ENCODE measurements around the gene SNU13. TPM values are rescaled to one million over a fixed set of nuclear protein-coding genes. Genes with fewer than 3 reads are reported as not detected.

The SNU13 gene
- total RNA-seq, 3 donors from 2014 or later (not counting 1 experiment from before 2014, with no cell fraction given), result 100.0 to 106 (median 101) TPM

- H3K4me1 Mint-ChIP-seq, result no peaks in the 10 kb centered on the region
- Histone ChIP-seq H3K9me3 (ENCODE audit: control insufficient read depth, insufficient read depth, low read length) (no peaks in the 10 kb centered on the region), H3K4me3 (ENCODE audit: low read length) (no peak overlapping the region), H3K27me3 (ENCODE audit: control insufficient read depth, insufficient read depth, low read length) (no peaks in the 10 kb centered on the region), H3K36me3 (ENCODE audit: control insufficient read depth, insufficient read depth, low read length) (peaks cover 71% of the 10 kb centered on the region), H3K4me1 (ENCODE audit: control insufficient read depth, insufficient read depth, low read length) (no peaks in the 10 kb centered on the region), H3K27ac (ENCODE audit: low read length) (no peak overlapping the region)
- no peaks in the 10 kb centered on the region for H3K36me3 Mint-ChIP-seq
- H3K9me3 Mint-ChIP-seq, result no peaks in the 10 kb centered on the region
- no peak overlapping the region for H3K27ac Mint-ChIP-seq
- intact Hi-C loops (cut with micrococcal nuclease), result no loop called here
- DNase-seq (no peak), ATAC-seq (no peak)
- no CpG with 5 or more reads among the region's 1 CpG for WGBS (ENCODE audit: insufficient coverage)
- no peak overlapping the region for H3K4me3 Mint-ChIP-seq
- no peak for TF ChIP-seq CTCF (IDR thresholded peaks at IDR 0.05)
- no peaks in the 10 kb centered on the region for H3K27me3 Mint-ChIP-seq (ENCODE audit: low read depth in 2 of 2)
Observed at GRCh38 chr22:41648432-41648831, 40.2 kb downstream of the SNU13 start.

GRCh38 chr22:41647771-41648170 lies 40.9 kb downstream of the SNU13 start:
- H3K4me1 Mint-ChIP-seq, result no peaks in the 10 kb centered on the region

GRCh38 chr22:41642331-41643110 lies 46.1 kb downstream of the SNU13 start:
- H3K36me3 Mint-ChIP-seq, result peaks cover 12% of the 10 kb centered on the region
- Histone ChIP-seq H3K9me3 (ENCODE audit: control insufficient read depth, insufficient read depth, low read length) (no peaks in the 10 kb centered on the region), H3K4me1 (ENCODE audit: control insufficient read depth, insufficient read depth, low read length) (no peaks in the 10 kb centered on the region), H3K36me3 (ENCODE audit: control insufficient read depth, insufficient read depth, low read length) (peaks cover 69% of the 10 kb centered on the region), H3K4me3 (ENCODE audit: low read length) (no peak overlapping the region), H3K27me3 (ENCODE audit: control insufficient read depth, insufficient read depth, low read length) (no peaks in the 10 kb centered on the region), H3K27ac (ENCODE audit: low read length) (no peak overlapping the region)
- WGBS (ENCODE audit: insufficient coverage), result 88% methylated on average over 5 of the region's 6 CpGs
- no peak overlapping the region for H3K27ac Mint-ChIP-seq
- H3K9me3 Mint-ChIP-seq, result no peaks in the 10 kb centered on the region
- H3K27me3 Mint-ChIP-seq (ENCODE audit: low read depth in 2 of 2), result no peaks in the 10 kb centered on the region
- ATAC-seq, result no peak
- H3K4me3 Mint-ChIP-seq, result no peak overlapping the region
- no peak for DNase-seq
- TF ChIP-seq CTCF (IDR thresholded peaks at IDR 0.05), result no peak
- H3K4me1 Mint-ChIP-seq, result peaks cover 6 to 13% of the 10 kb centered on the region in 2 donors
- intact Hi-C loops (cut with micrococcal nuclease), result no loop called here

More at GRCh38 chr22:41647771-41648170, 40.9 kb downstream of the SNU13 start:
- Histone ChIP-seq H3K4me3 (ENCODE audit: low read length) (no peak overlapping the region), H3K9me3 (ENCODE audit: control insufficient read depth, insufficient read depth, low read length) (no peaks in the 10 kb centered on the region), H3K27me3 (ENCODE audit: control insufficient read depth, insufficient read depth, low read length) (no peaks in the 10 kb centered on the region), H3K27ac (ENCODE audit: low read length) (no peak overlapping the region), H3K4me1 (ENCODE audit: control insufficient read depth, insufficient read depth, low read length) (no peaks in the 10 kb centered on the region), H3K36me3 (ENCODE audit: control insufficient read depth, insufficient read depth, low read length) (peaks cover 66% of the 10 kb centered on the region)
- no peaks in the 10 kb centered on the region for H3K27me3 Mint-ChIP-seq (ENCODE audit: low read depth in 2 of 2)
- no peaks in the 10 kb centered on the region for H3K36me3 Mint-ChIP-seq
- H3K9me3 Mint-ChIP-seq, result no peaks in the 10 kb centered on the region
- WGBS (ENCODE audit: insufficient coverage), result no CpG with 5 or more reads among the region's 3 CpGs
- no peak for DNase-seq
- no peak for ATAC-seq
- intact Hi-C loops (cut with micrococcal nuclease), result no loop called here
- no peak for TF ChIP-seq CTCF (IDR thresholded peaks at IDR 0.05)
- H3K27ac Mint-ChIP-seq, result no peak overlapping the region
- no peak overlapping the region for H3K4me3 Mint-ChIP-seq

DNA sequence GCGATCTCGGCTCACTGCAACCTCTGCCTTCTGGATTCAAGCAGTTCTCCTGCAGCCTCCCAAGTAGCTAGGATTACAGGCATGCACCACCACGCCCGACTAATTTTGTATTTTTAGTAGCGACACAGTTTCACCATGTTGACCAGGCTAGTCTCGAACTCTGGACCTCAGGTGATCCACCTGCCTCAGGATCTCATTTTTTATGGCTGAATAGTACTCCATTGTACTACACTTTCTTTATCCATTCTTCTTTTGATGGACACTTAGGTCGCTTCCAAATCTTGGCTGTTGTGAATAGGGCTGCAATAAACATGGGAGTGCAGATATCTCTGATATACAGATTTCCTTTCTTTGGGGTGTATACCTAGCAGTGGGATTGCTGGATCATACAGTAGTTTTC lies 46.8 kb downstream of the SNU13 start:
- no peak for DNase-seq
- peaks cover 6 to 13% of the 10 kb centered on the region in 2 donors for H3K4me1 Mint-ChIP-seq
- TF ChIP-seq CTCF (IDR thresholded peaks at IDR 0.05), result no peak
- no peak overlapping the region for H3K27ac ChIP-seq (ENCODE audit: low read length)
- no peaks in the 10 kb centered on the region for H3K9me3 ChIP-seq (ENCODE audit: control insufficient read depth, insufficient read depth, low read length)
- peaks cover 67% of the 10 kb centered on the region for H3K36me3 ChIP-seq (ENCODE audit: control insufficient read depth, insufficient read depth, low read length)
- H3K36me3 Mint-ChIP-seq, result peaks cover 12% of the 10 kb centered on the region
- no peak overlapping the region for H3K4me3 Mint-ChIP-seq
- intact Hi-C loops (cut with micrococcal nuclease), result no loop called here
- H3K4me3 ChIP-seq (ENCODE audit: low read length), result no peak overlapping the region
- ATAC-seq, result no peak
- 99% methylated on average over 7 of the region's 7 CpGs for WGBS (ENCODE audit: insufficient coverage)
- H3K4me1 ChIP-seq (ENCODE audit: control insufficient read depth, insufficient read depth, low read length), result no peaks in the 10 kb centered on the region
- no peaks in the 10 kb centered on the region for H3K27me3 Mint-ChIP-seq (ENCODE audit: low read depth in 2 of 2)
- H3K9me3 Mint-ChIP-seq, result no peaks in the 10 kb centered on the region
- no peaks in the 10 kb centered on the region for H3K27me3 ChIP-seq (ENCODE audit: control insufficient read depth, insufficient read depth, low read length)
- no peak overlapping the region for H3K27ac Mint-ChIP-seq

Data from natural killer cell (primary cell).